NCI-H1694 (cell line): ENCODE results near the gene ZFYVE28.

Experiments used
- DNase-seq: peaks from one replicate; lab custom pipeline; 2025; lab: John Stamatoyannopoulos, UW

Gene ZFYVE28

GRCh38 chr4:2352729-2353221 is 65.7 kb downstream of the ZFYVE28 start:
- DNase-seq, result no peak

DNA sequence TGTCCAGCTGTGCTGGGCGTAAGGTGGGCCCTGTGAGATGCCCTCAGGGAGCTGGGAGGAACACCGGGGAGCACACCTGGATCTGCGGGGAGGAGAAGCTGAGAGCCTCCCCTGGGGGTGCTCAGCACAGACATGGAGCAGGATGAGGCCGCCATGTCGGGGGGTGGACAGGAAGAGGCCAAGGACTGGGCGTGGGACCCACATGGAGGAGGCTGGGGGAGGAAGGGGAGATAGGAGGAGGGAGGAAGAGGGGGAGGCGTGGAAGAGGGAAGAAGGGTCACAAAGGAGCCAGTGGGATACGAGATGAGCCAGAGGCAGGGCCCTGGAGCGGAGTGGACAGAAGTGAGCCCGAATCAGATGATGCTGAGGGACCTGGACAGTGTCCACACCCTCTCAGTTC is 66.3 kb downstream of the ZFYVE28 start:
- no peak for DNase-seq

DNA sequence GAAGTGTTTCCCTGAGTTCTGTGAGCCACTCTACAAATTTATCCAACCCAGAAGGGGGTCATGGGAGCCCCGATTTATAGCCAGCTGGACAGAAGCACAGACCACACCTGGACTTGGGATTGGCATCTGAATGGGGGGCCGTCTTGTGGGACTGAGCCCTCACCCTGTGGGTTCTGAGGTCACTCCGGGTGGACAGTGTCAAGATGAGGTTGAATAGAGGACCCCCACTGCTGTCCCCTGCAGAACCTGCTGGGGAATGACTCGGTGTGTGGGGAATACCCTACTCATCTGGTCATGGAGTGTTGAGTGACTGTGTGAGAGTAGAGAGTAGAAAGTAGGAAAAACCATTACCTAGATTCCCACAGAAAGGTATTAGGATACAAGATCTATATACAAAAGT is 67.5 kb downstream of the ZFYVE28 start:
- no peak for DNase-seq

- no peak for DNase-seq
These were observed 69.7 kb downstream of the ZFYVE28 start for GRCh38 chr4:2348786-2349185.

DNA sequence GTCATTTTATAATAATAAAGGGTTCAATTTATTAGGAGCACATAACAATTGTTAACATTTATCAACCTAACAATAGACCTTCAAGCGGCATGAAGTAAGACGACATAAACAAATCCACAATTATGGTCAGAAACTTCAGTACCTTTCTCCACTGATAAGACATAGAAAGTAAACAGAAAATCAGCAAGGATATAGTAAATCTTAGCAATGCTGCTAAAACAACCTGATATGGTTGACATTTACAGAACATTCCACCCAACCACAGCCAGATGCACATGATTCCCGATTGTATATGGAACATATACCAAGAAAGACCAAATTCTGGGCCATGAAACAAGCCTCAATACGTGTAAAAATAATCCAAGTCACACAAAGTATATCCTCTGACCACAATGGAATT is 71.3 kb downstream of the ZFYVE28 start:
- DNase-seq, result no peak

DNA sequence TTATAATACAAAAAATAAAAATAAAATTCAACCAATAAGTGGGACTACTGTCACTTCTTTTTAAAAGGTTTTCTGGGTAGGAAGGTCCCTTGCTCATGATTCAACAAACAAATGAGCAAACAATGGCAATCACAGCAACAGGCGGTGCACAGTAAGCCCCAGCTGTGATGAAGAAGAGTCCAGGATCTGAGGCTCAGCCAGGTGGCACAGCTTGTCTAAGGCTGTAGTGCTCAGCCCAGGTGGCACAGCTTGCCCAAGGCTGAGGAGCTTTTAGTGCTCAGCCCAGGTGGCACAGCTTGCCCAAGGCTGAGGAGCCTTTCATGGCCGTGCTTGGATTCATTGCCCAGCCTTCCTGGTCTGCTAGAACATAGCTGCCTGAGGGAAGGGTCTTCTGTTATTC is 75.0 kb downstream of the ZFYVE28 start:
- no peak for DNase-seq

GRCh38 chr4:2341911-2342652 is 76.4 kb downstream of the ZFYVE28 start:
- DNase-seq, result no peak

DNA sequence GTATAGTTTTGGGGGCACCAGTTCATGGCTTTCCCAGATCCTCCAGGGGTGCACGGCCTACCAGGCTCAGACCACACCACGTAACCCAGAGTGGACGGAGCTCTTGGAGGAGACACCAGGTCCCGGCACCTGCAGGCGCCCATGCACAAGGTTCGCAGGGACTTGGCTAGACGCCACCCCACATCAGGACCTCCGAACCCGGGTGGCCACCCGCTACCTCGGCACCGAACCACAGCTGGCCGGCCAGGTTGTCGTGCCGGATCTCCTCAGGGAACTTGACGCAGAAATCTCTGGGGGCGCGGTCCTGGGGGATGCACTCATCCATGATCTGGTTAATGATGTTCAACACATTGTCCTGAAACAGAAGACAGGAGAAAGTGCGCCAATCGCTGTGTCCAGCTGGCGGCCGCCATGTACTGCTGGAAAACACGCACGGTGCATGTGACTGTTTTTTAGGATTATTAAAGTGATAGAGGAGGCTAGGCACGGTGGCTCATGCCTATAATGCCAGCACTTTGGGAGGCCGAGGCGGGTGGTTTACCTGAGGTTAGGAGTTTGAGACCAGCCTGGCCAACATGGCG is 77.1 kb downstream of the ZFYVE28 start:
- DNase-seq, result no peak

DNA sequence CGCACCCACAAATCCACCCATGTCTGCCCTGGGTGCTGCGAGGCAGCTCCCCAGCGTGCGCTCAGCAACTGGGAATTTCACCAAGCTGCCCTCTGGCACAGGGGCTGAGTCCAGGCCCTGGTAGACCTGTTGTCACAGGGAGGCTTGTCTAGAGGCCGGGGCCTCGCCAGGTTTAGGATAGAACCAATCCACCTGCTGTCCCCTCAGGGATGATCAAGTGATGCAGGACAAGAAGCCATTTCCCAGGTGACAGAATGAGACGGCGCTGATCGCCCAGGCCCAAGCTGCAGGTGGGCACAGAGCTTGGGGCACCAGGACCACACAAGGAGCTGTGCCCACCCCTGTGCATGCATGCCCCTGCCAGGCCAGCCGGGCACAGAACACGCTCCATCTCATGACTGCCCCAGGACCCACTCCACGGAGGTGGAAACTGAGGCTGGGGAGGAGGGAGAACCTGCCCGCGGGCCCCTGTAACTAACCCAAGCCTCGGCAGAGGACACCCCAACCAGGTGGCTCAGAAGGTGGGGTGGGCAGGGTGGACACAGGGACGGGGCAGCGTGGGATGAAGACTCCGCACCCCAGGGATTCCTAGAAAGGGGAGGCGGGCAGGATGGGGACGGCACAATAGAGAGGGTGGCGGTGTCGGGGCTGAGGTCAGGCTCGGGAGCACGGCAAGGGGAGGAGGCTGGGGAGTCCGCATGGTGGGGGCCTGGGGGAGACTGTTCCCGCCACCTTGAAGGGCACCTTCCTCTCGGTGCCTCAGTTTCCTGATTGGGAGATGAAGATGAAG is 78.0 kb downstream of the ZFYVE28 start:
- DNase-seq, result no peak

GRCh38 chr4:2339458-2340271 is 78.8 kb downstream of the ZFYVE28 start:
- DNase-seq, result no peak

GRCh38 chr4:2338754-2339457 is 79.5 kb downstream of the ZFYVE28 start:
- no peak for DNase-seq

DNA sequence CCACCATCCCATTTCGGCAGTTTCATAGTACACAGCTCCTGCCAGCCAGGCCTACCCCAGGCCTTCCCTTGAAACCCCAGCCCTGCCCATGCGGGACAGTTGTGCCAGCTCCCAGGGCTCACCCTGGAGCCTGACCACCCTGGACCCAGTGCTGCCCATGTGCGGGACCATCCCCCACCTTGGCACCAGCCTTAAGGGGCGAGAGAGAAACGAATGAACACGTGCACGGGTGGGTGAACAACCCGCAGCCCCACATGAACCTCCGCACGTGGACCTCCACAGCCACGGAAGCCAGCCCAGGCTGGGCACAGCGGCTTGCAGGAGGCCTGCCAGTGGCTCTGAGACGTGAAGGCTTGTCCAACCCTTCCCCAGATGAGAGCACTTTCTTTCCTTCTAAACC is 80.5 kb downstream of the ZFYVE28 start:
- DNase-seq, result no peak

- DNase-seq, result no peak
These were observed 81.2 kb downstream of the ZFYVE28 start for GRCh38 chr4:2337131-2337723.

GRCh38 chr4:2336659-2337058 is 81.8 kb downstream of the ZFYVE28 start:
- no peak for DNase-seq

- no peak for DNase-seq
These were observed 82.7 kb downstream of the ZFYVE28 start for GRCh38 chr4:2335729-2336101.

GRCh38 chr4:2334826-2335728 is 83.4 kb downstream of the ZFYVE28 start:
- DNase-seq, result no peak

GRCh38 chr4:2333916-2334644 is 84.4 kb downstream of the ZFYVE28 start:
- DNase-seq, result no peak

DNA sequence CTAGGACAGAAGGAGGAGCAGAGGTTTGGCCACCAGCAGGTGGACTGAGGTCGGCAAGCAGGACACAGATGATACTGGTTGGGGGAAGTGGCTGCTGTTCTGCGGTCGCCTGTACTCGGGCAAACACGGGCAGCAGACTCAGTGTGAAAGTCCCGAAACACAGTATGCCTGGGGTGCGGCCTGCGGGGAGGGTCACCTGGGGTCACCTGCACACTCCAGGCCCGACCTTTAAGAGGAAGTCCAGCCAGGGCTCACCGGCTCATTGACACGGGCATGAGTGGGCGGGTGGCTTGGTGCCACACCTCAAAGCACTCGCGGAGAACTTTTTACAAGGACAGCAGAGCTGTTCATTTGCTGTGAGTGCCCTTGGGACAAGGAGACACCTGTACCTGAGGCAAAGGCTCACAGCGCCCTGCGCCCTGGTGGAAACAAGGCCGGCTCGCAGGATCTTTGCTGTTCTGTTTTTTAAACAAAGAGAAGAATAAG is 85.0 kb downstream of the ZFYVE28 start:
- no peak for DNase-seq

DNA sequence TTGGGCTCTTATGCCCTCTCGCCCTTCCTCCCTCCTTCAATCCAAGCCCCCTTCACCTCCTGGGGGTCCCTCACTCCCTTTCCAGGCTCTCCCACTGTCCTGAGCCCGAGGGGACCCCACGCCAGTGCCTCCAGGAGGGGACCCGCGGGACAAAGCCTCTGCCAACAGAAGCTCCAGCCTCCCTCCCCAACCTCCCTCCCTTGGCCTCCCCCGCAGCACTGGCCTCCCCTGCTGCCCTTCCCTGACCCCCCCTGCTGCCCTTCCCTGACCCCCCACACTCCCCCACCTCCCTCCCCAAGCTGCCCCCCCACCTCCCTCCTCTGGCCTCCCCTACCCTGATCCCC is 85.5 kb downstream of the ZFYVE28 start:
- DNase-seq, result no peak
